GM20000 (cell line): Measurements from ENCODE around the gene BACH2.
"Not testable (repeated sequence)": the region's sequence is repeated elsewhere in the genome, so short reads cannot be mapped to it uniquely, and the experiment has no call there.

Experiments used
- DNase-seq: peaks from one replicate; pipeline ENCODE4 v3.0.0; 2012; ENCODE audit warnings: low spot score
- TF ChIP-seq, protein P1 (sequence below): IDR thresholded peaks from 2 replicates; pipeline ENCODE4 v1.5.1; 2012; ENCODE audit warnings: mild to moderate bottlenecking, control low read depth; ENCODE audit errors: extremely low read depth, missing control alignments

Gene BACH2

DNA sequence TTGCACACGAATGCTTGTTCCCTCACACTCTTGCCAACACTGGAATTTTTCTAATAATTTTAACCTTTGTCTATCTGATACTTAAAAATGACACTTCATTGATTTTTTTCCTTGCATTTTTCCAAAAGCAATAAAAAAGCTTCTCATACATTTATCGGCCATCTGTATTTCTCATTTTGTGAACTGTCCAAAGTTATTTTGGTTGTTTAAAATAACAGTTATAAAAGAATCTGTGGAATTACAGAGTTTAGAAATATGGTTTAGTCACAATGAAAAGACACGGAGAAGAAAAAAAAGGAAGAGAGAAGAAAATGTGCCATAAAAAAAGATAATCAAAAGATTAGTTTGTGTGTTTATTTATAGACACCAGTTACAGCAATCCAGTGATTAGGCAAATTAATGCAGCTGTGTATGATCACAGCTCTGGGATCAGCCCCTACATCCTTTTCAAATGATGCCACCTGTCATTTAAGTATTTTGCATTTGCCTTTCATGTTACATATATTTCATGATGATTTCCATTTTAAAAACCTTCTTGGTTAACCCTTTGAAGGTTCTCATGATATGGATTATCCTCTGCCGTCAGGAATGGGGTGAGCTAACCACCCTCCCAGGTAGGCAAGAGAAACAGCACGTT lies 171.7 kb downstream of the BACH2 start:
- TF ChIP-seq, protein P1, sequence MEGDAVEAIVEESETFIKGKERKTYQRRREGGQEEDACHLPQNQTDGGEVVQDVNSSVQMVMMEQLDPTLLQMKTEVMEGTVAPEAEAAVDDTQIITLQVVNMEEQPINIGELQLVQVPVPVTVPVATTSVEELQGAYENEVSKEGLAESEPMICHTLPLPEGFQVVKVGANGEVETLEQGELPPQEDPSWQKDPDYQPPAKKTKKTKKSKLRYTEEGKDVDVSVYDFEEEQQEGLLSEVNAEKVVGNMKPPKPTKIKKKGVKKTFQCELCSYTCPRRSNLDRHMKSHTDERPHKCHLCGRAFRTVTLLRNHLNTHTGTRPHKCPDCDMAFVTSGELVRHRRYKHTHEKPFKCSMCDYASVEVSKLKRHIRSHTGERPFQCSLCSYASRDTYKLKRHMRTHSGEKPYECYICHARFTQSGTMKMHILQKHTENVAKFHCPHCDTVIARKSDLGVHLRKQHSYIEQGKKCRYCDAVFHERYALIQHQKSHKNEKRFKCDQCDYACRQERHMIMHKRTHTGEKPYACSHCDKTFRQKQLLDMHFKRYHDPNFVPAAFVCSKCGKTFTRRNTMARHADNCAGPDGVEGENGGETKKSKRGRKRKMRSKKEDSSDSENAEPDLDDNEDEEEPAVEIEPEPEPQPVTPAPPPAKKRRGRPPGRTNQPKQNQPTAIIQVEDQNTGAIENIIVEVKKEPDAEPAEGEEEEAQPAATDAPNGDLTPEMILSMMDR, result no peak
- DNase-seq, result no peak

DNA sequence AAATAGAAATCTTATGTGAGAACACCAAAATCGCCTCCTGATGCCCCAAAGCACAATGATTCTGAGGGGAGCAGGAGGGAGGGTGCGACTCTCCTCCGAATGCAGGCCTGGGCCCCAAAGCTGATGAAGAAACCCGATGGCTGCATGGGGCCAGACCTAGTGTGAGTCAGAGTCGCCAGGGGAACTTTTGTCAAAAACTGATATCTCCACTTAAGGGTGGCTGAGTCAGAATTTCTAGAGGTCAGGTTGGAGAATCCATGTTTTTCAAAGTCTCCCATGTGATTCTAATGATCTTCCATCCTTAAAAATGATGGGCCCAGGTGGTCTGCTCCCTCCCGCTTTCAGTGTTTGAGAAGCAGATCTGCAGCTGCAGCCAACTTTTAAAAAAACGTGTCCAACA lies 172.8 kb downstream of the BACH2 start:
- DNase-seq, result no peak
- TF ChIP-seq, protein P1, result no peak

DNA sequence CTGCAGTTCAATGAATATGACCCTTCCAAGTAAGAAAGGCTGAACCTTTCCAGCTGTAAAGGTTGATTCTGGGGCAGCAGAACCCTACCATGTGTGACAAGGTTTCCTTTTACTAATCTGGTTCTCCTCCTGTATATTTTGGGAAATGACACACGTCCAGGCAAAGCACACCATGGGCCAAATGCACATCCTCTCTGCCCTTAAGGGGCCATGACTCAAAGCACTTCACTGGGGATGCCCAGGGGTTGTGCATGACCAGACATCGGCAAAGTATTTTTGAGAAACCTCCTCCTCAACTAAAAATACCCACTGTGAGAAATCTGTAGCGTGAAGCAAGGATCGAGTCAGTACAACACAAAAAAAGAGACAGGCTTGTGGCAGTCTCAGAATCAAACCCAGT lies 174.7 kb downstream of the BACH2 start:
- TF ChIP-seq, protein P1, result no peak
- no peak for DNase-seq

GRCh38 chr6:90120327-90120726 lies 176.3 kb downstream of the BACH2 start:
- DNase-seq, result no peak
- TF ChIP-seq, protein P1, result no peak

- TF ChIP-seq, protein P1, result no peak
- DNase-seq, result no peak
These were observed 177.0 kb downstream of the BACH2 start for GRCh38 chr6:90119618-90120017.

DNA sequence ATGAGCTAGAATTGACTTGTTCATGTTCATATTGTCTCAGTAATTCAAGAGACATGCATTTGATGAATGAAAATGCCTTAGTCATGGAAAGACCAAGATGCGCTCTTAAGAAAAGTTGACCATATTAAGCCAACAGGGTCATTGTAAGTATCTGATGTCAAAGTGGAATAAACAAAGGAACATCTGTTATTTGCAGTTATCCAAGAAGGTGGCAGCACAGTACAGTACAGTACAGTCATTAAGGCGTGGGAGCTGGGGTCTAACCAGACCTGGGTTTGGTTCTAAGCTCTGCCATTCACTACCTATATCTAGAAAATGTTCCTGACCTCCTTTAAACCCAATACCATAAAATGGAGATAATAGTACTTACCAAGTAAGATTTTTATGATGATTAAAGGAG lies 178.1 kb downstream of the BACH2 start:
- TF ChIP-seq, protein P1, result no peak
- DNase-seq, result no peak

GRCh38 chr6:90118069-90118468 lies 178.6 kb downstream of the BACH2 start:
- no peak for DNase-seq

GRCh38 chr6:90116126-90116525 lies 180.5 kb downstream of the BACH2 start:
- not testable (repeated sequence) for DNase-seq

More at GRCh38 chr6:90118069-90118468, 178.6 kb downstream of the BACH2 start:
- TF ChIP-seq, protein P1, result no peak
